Osteoblast (primary cell): ENCODE data around the gene EXOC4. TPM values are rescaled to one million over a fixed set of nuclear protein-coding genes. Genes with fewer than 3 reads are reported as not detected.

Source experiments
- DNase-seq: peaks from one replicate; pipeline ENCODE4 v3.0.0; 2011; ENCODE audit warnings: low spot score, mixed read lengths; ENCODE audit not compliant: insufficient read length; ENCODE audit errors: missing footprints
- H2AFZ ChIP-seq: 2 replicates; pipeline ENCODE4 v1.6.0; 2011; ENCODE audit warnings: mild to moderate bottlenecking, low read length
- H3K27ac ChIP-seq: 2 replicates; pipeline ENCODE4 v1.5.1; 2011; ENCODE audit warnings: mild to moderate bottlenecking, low read depth, low read length, moderate library complexity
- H3K27me3 ChIP-seq: 2 replicates; pipeline ENCODE4 v1.6.0; 2012; ENCODE audit warnings: mild to moderate bottlenecking, control low read depth, inconsistent platforms, low read length, moderate library complexity; ENCODE audit not compliant: insufficient read depth
- H3K36me3 ChIP-seq: 2 replicates; pipeline ENCODE4 v1.5.1; 2011; ENCODE audit warnings: mild to moderate bottlenecking, low read length, control low read depth, moderate library complexity; ENCODE audit not compliant: insufficient read depth
- H3K4me1 ChIP-seq: 2 replicates; pipeline ENCODE4 v1.5.1; 2011; ENCODE audit warnings: mild to moderate bottlenecking, low read length, control low read depth, moderate library complexity; ENCODE audit not compliant: insufficient read depth
- H3K4me2 ChIP-seq: 2 replicates; pipeline ENCODE4 v1.6.0; 2011; ENCODE audit warnings: mild to moderate bottlenecking, low read length; ENCODE audit not compliant: insufficient read depth
- H3K4me3 ChIP-seq: fragments of 200-600 bp; sonication (generic); 3 replicates; pipeline ENCODE4 v1.5.1; 2012; ENCODE audit warnings: mild to moderate bottlenecking, low read length, inconsistent platforms; ENCODE audit not compliant: insufficient read depth
- H3K79me2 ChIP-seq: 2 replicates; pipeline ENCODE4 v1.6.0; 2012; ENCODE audit warnings: mild to moderate bottlenecking, low read length, control low read depth, inconsistent platforms; ENCODE audit not compliant: insufficient read depth
- H3K9me3 ChIP-seq: 2 replicates; pipeline ENCODE4 v1.5.1; 2011; ENCODE audit warnings: low read depth, low read length, control low read depth
- H4K20me1 ChIP-seq: 2 replicates; pipeline ENCODE4 v1.6.0; 2012; ENCODE audit warnings: mild to moderate bottlenecking, low read length, control low read depth; ENCODE audit not compliant: insufficient read depth
- total RNA-seq: library from RNA; depleted of rRNA; stranded (reverse); fragments of >200 nt; gene quantifications from 2 replicates; pipeline ENCODE4 v1.2.3, GENCODE V29; 2012
- TF ChIP-seq, protein P1 (sequence below): IDR thresholded peaks from 2 replicates; pipeline ENCODE4 v1.5.1; 2011; ENCODE audit warnings: mild to moderate bottlenecking, low read depth, low read length, moderate library complexity; ENCODE audit errors: extremely low read depth

The EXOC4 gene
- total RNA-seq, 1 donor, result 134 TPM

DNA sequence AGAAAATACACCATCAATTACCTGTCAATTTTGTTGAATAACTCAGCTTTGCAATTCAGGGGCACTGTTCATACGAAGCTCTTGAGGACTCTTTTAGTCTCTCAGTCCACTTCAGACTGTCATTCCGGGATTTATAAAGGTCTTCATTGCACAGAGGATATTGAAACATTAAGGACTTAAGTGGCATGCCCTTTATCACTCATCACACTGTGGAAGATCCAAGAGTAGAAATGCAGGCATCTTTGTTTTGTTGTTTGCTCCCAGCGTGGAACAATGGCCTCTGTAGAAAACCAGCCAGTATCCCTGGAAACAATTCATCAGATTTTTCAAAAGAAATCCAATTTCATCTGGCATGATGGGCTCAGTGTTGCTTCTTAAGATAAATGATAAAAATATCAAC lies 808.0 kb downstream of the EXOC4 start:
- Histone ChIP-seq H3K27me3 (no peaks in the 10 kb centered on the region), H3K4me3 (no peak overlapping the region), H3K4me2 (no peak overlapping the region), H2AFZ (no peak overlapping the region), H3K4me1 (no peaks in the 10 kb centered on the region), H4K20me1 (no peaks in the 10 kb centered on the region), H3K79me2 (no peaks in the 10 kb centered on the region), H3K9me3 (no peaks in the 10 kb centered on the region), H3K36me3 (no peaks in the 10 kb centered on the region), H3K27ac (no peak overlapping the region)
- no peak for DNase-seq
- TF ChIP-seq, protein P1, sequence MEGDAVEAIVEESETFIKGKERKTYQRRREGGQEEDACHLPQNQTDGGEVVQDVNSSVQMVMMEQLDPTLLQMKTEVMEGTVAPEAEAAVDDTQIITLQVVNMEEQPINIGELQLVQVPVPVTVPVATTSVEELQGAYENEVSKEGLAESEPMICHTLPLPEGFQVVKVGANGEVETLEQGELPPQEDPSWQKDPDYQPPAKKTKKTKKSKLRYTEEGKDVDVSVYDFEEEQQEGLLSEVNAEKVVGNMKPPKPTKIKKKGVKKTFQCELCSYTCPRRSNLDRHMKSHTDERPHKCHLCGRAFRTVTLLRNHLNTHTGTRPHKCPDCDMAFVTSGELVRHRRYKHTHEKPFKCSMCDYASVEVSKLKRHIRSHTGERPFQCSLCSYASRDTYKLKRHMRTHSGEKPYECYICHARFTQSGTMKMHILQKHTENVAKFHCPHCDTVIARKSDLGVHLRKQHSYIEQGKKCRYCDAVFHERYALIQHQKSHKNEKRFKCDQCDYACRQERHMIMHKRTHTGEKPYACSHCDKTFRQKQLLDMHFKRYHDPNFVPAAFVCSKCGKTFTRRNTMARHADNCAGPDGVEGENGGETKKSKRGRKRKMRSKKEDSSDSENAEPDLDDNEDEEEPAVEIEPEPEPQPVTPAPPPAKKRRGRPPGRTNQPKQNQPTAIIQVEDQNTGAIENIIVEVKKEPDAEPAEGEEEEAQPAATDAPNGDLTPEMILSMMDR, result no peak

DNA sequence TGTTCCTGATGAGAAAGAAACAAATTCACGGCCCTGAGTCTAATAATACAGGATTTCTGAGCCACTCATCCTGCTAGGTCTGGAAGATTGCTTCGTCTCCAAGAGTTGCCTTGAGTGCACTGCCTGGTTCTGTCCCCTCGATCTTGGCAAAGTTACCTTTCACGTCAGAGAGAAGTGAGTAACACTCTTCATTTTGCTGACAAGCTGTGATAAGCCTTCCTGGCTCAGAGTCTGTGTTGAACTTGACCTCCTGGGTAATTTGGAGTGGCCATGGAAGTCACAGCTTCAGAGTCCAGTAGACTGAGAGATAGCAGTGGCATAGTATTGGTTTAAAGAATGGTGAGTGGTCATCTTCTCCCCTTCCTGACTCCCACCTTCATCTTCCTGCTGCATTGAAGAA lies 809.6 kb downstream of the EXOC4 start:
- Histone ChIP-seq H3K79me2 (no peaks in the 10 kb centered on the region), H3K36me3 (no peaks in the 10 kb centered on the region), H3K27me3 (no peaks in the 10 kb centered on the region), H3K27ac (no peak overlapping the region), H3K4me3 (no peak overlapping the region), H3K4me1 (no peaks in the 10 kb centered on the region), H4K20me1 (no peaks in the 10 kb centered on the region), H3K9me3 (no peaks in the 10 kb centered on the region), H3K4me2 (no peak overlapping the region), H2AFZ (no peak overlapping the region)
- TF ChIP-seq, protein P1, result no peak
- DNase-seq, result no peak

DNA sequence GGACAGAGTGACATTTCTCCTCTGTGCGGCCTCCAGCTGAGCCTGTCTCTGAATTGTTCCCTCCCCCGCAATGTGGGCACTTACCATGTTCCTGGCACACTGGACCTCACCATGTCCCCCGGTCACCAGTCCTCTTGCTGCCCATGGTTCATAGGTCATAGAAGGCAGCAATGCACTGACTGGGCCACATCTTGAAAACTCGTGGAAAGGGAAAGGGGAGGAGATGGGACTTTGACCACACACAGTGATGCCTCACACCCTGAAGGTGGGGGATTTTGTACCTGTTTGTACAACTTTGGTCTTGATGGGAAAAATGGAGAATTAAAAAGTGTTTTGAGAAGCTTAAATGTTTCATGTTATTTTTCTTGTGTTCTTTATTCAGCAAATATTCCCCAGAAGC lies 812.5 kb downstream of the EXOC4 start:
- TF ChIP-seq, protein P1, result no peak
- Histone ChIP-seq H3K36me3 (no peaks in the 10 kb centered on the region), H3K27me3 (no peaks in the 10 kb centered on the region), H3K79me2 (no peaks in the 10 kb centered on the region), H3K27ac (no peak overlapping the region), H3K4me3 (no peak overlapping the region), H4K20me1 (no peaks in the 10 kb centered on the region), H3K9me3 (no peaks in the 10 kb centered on the region), H2AFZ (no peak overlapping the region), H3K4me1 (no peaks in the 10 kb centered on the region), H3K4me2 (no peak overlapping the region)
- no peak for DNase-seq

DNA sequence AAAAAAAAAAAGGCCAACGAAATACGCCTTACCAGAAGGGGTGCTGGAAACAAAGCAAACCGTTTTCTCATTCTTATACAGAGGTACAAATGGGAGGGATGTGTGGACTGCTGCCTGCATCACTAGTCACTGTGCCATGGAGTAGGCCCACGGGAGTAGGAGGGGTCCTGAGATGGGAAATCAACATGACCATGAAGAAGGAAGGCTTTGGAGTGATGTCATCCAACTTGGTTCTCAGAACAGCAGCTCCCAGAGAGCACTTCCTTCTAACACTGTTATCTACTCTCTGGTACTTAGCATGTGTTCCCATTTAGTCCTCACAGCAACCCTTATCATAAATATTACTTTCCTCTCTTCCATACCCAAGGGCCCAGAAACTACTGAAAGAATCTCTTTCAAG lies 814.3 kb downstream of the EXOC4 start:
- Histone ChIP-seq H3K4me3 (no peak overlapping the region), H2AFZ (no peak overlapping the region), H3K4me2 (no peak overlapping the region), H3K27me3 (no peaks in the 10 kb centered on the region), H3K9me3 (no peaks in the 10 kb centered on the region), H3K36me3 (no peaks in the 10 kb centered on the region), H3K79me2 (no peaks in the 10 kb centered on the region), H3K4me1 (no peaks in the 10 kb centered on the region), H3K27ac (no peak overlapping the region), H4K20me1 (no peaks in the 10 kb centered on the region)
- DNase-seq, result no peak
- TF ChIP-seq, protein P1, result no peak
